Measurements from ENCODE around the gene ECHS1.
A peak's percentile ranks its signal among the peaks of the same experiment; 100 is the strongest.
"Not testable (repeated sequence)": the region's sequence is repeated elsewhere in the genome, so short reads cannot be mapped to it uniquely, and the experiment has no call there.

Gene ECHS1

DNA sequence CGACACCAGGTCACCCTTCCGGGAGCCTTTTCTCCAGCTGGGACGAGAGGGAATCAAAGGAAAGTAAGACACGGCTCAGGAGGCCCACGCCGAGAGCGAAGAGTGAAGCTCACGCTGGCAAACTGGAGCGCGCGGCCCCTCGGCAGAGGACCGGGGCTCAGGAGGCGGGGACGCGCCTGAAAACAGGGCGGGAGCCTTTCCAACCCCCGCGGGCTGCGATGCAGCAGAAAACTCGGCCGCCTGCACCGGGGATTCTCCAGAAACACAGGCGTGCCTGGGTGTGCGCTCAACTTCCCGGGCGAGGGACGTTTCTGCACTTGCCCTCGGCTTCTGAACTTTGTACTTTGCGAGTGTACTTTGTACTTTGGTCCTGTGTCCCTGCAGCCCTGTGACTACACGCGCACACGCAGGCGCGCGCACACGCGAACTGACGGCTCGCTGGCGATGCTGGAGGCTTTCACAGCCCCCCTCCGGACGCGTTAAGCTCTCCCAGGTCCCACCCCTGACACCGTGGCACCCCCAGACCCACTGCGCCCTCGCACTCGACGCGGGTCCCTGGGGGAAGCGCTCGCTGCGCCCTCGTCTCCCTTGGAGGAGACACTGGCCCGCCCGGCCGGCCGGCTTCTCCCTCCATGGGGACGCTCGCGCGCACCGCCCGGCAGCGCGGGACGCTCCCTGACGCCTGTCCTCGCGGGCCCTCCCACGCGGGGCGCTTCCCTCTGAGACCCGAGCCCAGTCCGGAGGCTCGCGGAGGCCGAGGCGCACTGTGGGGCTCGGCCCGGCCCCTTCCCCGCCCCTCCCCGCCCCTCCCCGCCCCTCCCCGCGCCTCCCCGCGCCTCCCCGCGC is 5.3 kb upstream of the ECHS1 start:
- DNase-seq (ENCODE audit: low spot score) = peak; percentile 78

GRCh38 chr10:133377818-133378250 is 4.7 kb upstream of the ECHS1 start:
- DNase-seq (ENCODE audit: low spot score) = no peak

GRCh38 chr10:133377025-133377817 is 4.1 kb upstream of the ECHS1 start:
- no peak for DNase-seq (ENCODE audit: low spot score)

DNA sequence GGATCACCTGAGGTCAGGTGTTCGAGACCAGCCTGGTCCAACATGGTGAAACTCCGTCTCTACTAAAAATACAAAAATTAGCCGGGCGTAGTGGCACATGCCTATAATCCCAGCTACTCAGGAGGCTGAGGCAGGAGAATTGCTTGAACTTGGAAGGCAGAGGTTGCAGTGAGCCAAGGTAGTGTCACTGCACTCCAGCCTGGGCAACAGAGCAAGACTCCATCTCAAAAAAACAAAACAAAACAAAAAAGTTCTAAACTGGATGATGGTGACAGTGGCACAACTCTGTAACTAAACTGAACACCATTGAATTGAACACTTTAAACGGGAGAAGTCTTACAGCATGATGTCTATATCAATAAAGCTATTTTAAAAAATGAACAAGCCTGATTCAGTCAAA is 3.0 kb upstream of the ECHS1 start:
- not testable (repeated sequence) for DNase-seq (ENCODE audit: low spot score)

GRCh38 chr10:133375357-133376115 is 2.4 kb upstream of the ECHS1 start:
- DNase-seq (ENCODE audit: low spot score) = no peak

GRCh38 chr10:133372507-133372906 is 647 bp downstream of the ECHS1 start:
- DNase-seq (ENCODE audit: low spot score) = no peak

DNA sequence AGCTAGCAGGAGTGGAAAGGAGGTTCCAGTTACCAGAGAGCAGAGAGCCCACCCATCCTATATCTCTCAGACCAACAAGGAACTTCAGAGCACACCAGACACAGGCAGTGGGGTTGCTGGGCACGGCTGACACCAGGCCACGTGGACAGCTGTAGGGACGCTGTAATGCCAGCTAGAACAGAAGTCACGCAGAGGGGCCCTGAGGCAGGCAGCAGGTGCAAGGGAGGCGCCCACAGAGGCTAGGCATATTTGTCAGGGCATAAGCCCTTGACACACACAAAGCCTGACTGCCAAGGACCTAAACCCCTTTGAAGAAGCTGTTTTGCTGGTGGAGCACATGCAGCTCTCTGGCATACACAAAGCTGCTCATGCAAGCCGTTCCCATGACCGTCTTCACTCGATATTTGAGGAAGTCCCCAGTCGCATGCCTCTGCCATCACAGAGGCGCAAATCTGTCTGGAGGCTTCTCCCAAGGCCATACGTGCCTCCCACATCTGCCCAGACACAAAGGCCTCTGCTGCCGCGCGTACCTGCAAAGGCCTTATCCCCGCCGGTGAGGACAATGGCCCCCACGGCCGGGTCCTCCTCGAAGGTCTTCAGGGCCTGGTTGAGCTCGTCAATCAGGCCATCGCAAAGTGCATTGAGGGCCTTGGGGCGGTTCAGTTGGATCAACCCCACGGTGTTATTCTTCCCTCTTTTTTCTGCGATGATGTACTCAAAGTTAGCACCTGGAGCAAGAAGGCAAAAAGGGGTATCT is 2.9 kb downstream of the ECHS1 start:
- no peak for DNase-seq (ENCODE audit: low spot score)

DNA sequence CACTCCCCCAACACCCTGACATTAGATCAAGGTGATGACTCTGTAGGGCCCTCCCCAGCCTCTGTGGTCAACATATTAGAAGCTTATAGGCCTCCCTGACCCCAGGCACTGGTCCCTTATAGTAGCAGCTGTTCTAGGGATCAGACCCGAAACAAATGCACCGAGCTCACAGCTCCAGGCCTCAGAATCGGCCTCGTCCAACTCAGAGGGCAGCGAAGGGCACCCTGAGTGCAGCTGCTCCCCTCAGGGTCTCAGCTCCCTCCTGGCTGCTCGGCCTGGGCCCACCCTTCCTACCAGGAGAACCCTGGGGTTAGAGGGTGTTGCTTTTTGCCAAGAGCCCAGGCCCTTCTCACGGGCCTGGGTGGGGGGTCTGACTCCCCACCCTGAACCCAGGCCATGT is 5.0 kb downstream of the ECHS1 start:
- DNase-seq (ENCODE audit: low spot score) = no peak

DNA sequence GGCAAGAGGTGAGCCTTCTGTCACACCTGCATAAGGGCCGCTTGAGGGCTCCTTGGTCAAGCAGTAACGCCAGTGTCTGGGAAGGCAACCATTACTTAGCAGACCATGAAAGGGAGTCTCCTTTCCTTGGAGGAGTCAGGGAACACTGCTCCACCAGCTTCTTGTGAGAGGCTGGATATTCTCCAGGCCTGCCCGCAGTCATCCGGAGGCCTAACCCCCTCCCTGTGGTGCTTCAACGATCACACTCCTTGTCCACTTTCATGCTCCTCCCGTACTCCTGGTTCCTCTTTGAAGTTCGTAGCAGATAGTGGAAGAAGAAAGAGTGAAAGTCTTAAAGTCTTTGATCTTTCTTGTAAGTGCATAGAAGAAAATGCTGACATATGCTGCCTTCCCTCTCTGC is 5.7 kb downstream of the ECHS1 start:
- not testable (repeated sequence) for DNase-seq (ENCODE audit: low spot score)

GRCh38 chr10:133366751-133367150 is 6.4 kb downstream of the ECHS1 start:
- DNase-seq (ENCODE audit: low spot score) = no peak

DNA sequence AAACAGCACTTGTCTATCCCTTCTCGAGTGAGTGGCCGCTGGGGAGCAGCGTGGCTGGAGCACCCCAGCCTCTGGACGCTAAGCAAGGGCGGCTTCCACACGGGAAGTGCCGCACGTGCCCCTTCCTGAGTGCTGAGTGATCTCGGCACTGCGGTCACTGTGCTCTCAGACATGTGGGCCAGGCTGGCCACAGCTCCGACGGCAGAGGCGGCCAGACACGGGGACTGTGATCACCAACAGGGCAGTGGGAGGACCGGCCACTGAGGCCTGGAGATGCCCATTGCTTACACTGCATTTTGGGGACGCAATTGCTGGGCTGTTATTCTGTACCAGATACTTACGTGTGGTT is 7.0 kb downstream of the ECHS1 start:
- no peak for DNase-seq (ENCODE audit: low spot score)

GRCh38 chr10:133365461-133366129 is 7.6 kb downstream of the ECHS1 start:
- DNase-seq (ENCODE audit: low spot score) = no peak

DNA sequence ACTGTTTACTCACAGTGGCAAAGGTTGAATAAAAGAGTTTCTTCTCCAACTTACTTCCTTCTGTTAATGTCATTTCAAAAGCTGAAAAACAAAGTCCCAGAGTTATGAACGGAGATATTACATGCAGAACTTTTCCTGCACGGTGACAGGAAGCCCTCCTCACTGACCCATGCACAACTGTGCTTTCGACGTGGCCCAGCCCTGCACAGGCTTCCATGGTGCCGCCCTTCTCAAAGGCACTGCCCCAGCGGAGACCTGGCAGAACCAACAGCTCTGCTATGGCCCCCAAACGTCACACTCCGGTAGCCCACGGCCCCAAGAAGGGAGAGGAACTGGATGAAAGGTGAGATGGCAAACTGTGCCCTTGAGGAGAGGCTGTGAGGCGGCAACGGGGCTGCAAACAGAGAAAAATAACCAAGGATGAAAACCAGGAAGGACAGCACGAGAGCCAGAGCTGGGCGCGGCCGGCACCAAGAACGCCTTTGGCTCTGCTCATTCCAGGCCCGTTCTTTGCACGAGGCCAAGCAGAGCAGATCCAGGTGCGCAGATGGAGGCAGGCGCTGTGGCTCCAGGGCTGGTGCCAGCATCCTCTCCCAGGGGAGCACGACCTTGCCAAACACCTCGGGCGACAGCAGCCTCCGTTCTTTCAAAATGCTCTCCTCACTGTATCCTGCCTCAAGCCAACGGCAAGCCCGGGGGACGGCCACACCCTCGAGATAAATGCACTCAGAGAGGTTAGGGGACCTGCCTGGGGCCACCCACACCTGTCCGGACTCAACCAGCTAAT is 8.3 kb downstream of the ECHS1 start:
- no peak for DNase-seq (ENCODE audit: low spot score)

GRCh38 chr10:133362846-133363245 is 10.3 kb downstream of the ECHS1 start:
- no peak for DNase-seq (ENCODE audit: low spot score)

DNA sequence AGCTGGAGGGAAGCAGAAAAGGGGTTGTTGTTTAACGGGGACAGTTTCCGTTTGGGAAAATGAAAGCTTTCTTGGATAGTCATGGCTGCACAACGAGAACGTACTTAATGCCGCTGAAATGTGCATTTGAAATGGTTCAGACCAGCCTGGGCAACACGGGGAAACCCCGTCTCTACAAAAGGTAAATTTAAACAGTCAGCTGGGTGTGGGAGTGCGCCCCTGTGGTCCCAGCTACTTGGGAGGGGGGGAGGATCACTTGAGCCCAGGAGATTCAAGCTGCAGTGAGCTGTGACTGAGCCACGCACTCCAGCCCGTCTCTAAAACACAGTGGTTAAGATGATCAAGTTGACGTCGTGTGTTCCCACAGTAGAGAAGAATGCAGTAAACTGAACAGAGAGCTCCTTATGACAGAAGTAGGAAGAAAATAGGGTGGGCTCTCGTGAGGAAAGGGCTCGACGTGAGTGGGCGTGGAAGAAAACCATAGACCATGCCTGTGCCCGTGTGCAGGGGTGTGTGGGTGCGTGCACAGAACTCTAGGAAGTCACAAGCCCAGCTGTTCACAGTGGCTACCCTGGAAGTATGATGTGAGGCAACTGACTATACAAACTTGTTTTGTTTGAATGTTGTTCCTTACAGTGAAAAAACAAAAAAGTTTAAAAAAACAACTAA is 11.2 kb downstream of the ECHS1 start:
- no peak for DNase-seq (ENCODE audit: low spot score)

DNA sequence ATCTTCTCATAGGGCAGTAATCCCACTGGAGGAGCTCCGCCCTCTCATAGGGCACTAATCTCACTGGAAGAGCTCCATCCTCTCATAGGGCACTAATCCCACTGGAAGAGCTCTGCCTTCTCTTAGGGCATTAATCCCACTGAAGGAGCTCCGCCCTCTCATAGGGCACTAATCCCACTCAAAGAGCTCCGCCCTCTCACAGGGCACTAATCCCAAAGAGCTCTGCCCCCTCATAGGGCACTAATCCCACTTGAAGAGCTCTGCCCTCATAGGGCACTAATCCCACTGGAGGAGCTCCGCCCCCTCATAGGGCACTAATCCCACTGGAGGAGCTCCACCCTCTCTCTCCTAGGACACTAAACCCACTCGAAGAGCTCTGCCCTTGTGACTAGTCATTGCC is 11.9 kb downstream of the ECHS1 start:
- no peak for DNase-seq (ENCODE audit: low spot score)

- DNase-seq (ENCODE audit: low spot score) = no peak
These were observed 13.1 kb downstream of the ECHS1 start for GRCh38 chr10:133359972-133360610.

DNA sequence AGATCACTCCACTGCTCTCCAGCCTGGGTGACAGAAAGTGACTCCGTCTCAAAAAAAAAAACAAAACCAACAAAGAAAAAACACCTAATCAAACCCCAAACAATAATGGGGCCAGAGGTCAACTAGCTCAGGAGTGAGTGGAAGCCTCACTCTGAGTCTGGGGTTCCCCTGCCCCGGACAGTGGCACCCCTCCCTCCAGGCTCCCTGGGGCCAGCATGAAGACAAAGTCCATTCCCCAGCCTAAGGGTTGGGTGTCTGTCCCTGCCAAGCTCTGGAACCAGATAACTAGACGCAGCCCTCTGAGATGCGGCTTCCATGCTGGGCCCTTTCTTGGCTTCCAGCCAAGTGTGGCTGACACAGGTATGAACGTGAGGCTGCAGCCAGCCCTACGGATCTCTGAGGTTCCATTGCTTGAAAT is 13.6 kb downstream of the ECHS1 start:
- no peak for DNase-seq (ENCODE audit: low spot score)

DNA sequence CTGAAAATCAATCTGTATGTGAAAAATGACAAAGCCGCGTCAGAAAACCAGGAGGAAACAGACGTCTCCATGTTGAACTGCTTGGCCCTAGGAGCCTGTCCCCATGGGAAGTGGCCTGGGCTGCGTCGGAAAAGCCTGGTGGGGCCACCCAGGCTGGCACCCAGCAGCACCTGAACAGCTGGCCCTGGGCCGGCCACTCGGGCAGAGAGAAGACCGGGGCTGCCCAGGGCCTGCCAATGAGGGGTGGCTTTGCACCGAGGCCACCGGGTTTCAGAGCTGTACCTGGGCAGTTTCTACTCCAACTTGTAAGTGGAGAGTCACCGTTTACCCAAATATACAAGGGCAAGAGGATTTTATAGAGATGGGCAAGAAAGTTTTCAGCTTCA is 14.2 kb downstream of the ECHS1 start:
- DNase-seq (ENCODE audit: low spot score) = no peak
